T-helper 1 cell treated with Interleukin-12 subunit alpha and Interleukin-12 subunit beta and Interleukin-4 antibody, amounts not matched to agents 30 μg/mL and 1 μg/mL, for 36 hours (primary cell): Measurements from ENCODE around the gene PNPLA1.

Experiments used
- H3K27ac Mint-ChIP-seq: one replicate; pipeline ENCODE4 v1.8.0; 2021; ENCODE audit warnings: mild to moderate bottlenecking, mixed read lengths
- H3K27me3 Mint-ChIP-seq: one replicate; pipeline ENCODE4 v1.8.0; 2021; ENCODE audit warnings: low read depth, mixed read lengths
- H3K36me3 Mint-ChIP-seq: one replicate; pipeline ENCODE4 v1.8.0; 2021; ENCODE audit warnings: low read depth, mixed read lengths
- H3K4me1 Mint-ChIP-seq: one replicate; pipeline ENCODE4 v1.8.0; 2021; ENCODE audit warnings: low read depth, mixed read lengths
- H3K4me3 Mint-ChIP-seq: one replicate; pipeline ENCODE4 v1.8.0; 2021; ENCODE audit warnings: mild to moderate bottlenecking, moderate library complexity, mixed read lengths
- H3K9me3 Mint-ChIP-seq: one replicate; pipeline ENCODE4 v1.8.0; 2021; ENCODE audit warnings: mixed read lengths

PNPLA1 gene

GRCh38 chr6:36241728-36242127 lies 28.1 kb upstream of the PNPLA1 start:
- H3K4me1 Mint-ChIP-seq = peaks cover 12% of the 10 kb centered on the region
- peaks cover 34% of the 10 kb centered on the region for H3K27me3 Mint-ChIP-seq
- H3K9me3 Mint-ChIP-seq = no peaks in the 10 kb centered on the region
- H3K4me3 Mint-ChIP-seq = no peak overlapping the region
- H3K36me3 Mint-ChIP-seq = no peaks in the 10 kb centered on the region
- no peak overlapping the region for H3K27ac Mint-ChIP-seq

DNA sequence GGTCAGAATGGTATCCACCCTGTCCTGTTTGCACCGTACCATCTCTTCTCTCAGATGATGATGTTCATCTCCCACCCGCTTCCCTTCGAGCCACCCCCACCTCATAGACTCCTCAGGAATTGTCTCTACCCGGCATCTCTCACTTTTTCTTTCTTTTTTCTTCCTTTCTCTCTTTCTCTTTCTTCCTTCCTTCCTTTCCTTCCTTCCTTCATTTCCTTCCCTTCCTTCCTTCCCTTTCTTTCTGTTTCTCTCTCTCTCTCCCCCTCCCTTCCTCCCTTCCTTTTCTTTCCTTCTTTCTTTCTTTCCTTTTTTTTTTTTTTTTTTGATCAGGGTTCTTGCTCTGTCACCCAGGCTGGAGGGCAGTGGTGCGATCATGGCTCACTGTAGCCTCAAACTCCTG lies 27.7 kb upstream of the PNPLA1 start:
- Mint-ChIP-seq H3K36me3 (no peaks in the 10 kb centered on the region), H3K4me1 (peaks cover 12% of the 10 kb centered on the region), H3K27ac (no peak overlapping the region), H3K4me3 (no peak overlapping the region), H3K9me3 (no peaks in the 10 kb centered on the region), H3K27me3 (peaks cover 34% of the 10 kb centered on the region)

- H3K9me3 Mint-ChIP-seq = no peaks in the 10 kb centered on the region
- H3K4me1 Mint-ChIP-seq = peaks cover 12% of the 10 kb centered on the region
- no peaks in the 10 kb centered on the region for H3K36me3 Mint-ChIP-seq
- no peak overlapping the region for H3K27ac Mint-ChIP-seq
- H3K27me3 Mint-ChIP-seq = peaks cover 34% of the 10 kb centered on the region
- H3K4me3 Mint-ChIP-seq = no peak overlapping the region
Measured at GRCh38 chr6:36242626-36243025, 27.2 kb upstream of the PNPLA1 start.

- Mint-ChIP-seq H3K9me3 (no peaks in the 10 kb centered on the region), H3K4me3 (no peak overlapping the region), H3K36me3 (no peaks in the 10 kb centered on the region), H3K4me1 (peaks cover 12% of the 10 kb centered on the region), H3K27me3 (peaks cover 34% of the 10 kb centered on the region), H3K27ac (no peak overlapping the region)
Measured at GRCh38 chr6:36243562-36244212, 26.2 kb upstream of the PNPLA1 start.

- no peak overlapping the region for H3K27ac Mint-ChIP-seq
- peaks cover 12% of the 10 kb centered on the region for H3K4me1 Mint-ChIP-seq
- no peaks in the 10 kb centered on the region for H3K9me3 Mint-ChIP-seq
- no peaks in the 10 kb centered on the region for H3K36me3 Mint-ChIP-seq
- peaks cover 34% of the 10 kb centered on the region for H3K27me3 Mint-ChIP-seq
- no peak overlapping the region for H3K4me3 Mint-ChIP-seq
Measured at GRCh38 chr6:36244641-36245280, 25.1 kb upstream of the PNPLA1 start.

DNA sequence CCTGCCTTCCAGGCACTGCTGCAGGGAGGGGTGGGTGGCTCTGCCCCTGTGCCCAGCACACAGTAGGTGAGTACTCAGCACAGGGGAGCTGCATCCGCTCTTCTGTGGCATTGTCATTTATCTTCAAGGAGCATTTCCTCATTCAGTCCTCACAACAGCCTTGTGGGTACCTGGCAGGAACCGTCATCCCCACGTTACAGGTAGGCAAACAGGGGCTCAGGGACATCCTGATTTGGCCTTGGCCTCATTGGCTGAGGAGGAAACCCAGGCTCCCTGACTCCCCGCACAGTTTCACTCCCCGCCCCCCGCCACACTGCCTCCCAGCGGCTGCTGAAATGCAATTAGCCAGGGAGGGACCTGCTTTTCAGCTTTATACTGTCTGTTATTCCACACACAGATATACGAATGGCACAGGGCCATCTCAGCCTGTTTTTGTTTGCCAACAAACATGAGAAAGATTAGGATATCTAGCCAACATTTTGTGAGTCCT lies 24.2 kb upstream of the PNPLA1 start:
- Mint-ChIP-seq H3K27ac (no peak overlapping the region), H3K4me3 (no peak overlapping the region), H3K36me3 (no peaks in the 10 kb centered on the region), H3K27me3 (peaks cover 34% of the 10 kb centered on the region), H3K9me3 (no peaks in the 10 kb centered on the region), H3K4me1 (peaks cover 12% of the 10 kb centered on the region)

GRCh38 chr6:36246506-36247268 lies 23.2 kb upstream of the PNPLA1 start:
- Mint-ChIP-seq H3K4me3 (no peak overlapping the region), H3K27ac (no peak overlapping the region), H3K36me3 (no peaks in the 10 kb centered on the region)

DNA sequence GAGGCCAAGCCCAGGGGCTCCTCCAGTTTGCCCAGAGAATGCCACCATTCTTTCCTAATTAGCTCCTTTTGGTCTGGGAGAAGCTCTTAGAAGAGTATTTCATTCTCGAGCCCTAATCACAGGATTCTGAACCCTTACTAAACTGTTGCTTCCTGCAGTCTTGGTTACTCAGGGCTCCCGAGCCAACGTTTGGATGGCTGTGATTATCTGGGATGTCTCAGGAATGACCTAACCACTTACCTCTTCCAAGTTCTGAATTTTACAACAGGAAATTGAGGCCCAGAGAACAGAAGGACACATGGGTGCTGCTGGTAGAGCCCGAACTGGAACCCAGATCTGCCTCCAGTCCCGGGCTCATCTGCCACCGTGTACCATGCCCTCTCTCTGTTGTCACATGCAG lies 22.2 kb upstream of the PNPLA1 start:
- no peaks in the 10 kb centered on the region for H3K36me3 Mint-ChIP-seq
- no peak overlapping the region for H3K4me3 Mint-ChIP-seq
- peaks cover 26% of the 10 kb centered on the region for H3K27me3 Mint-ChIP-seq
- H3K9me3 Mint-ChIP-seq = no peaks in the 10 kb centered on the region
- H3K27ac Mint-ChIP-seq = no peak overlapping the region
- H3K4me1 Mint-ChIP-seq = peaks cover 3% of the 10 kb centered on the region

More at GRCh38 chr6:36246506-36247268, 23.2 kb upstream of the PNPLA1 start:
- Mint-ChIP-seq H3K9me3 (no peaks in the 10 kb centered on the region), H3K4me1 (peaks cover 10% of the 10 kb centered on the region), H3K27me3 (peaks cover 36% of the 10 kb centered on the region)

- H3K27ac Mint-ChIP-seq = no peak overlapping the region
- H3K4me1 Mint-ChIP-seq = peaks cover 3% of the 10 kb centered on the region
- H3K36me3 Mint-ChIP-seq = no peaks in the 10 kb centered on the region
- peaks cover 14% of the 10 kb centered on the region for H3K27me3 Mint-ChIP-seq
- no peaks in the 10 kb centered on the region for H3K9me3 Mint-ChIP-seq
- H3K4me3 Mint-ChIP-seq = no peak overlapping the region
Measured at GRCh38 chr6:36248980-36249379, 20.9 kb upstream of the PNPLA1 start.

GRCh38 chr6:36249536-36249935 lies 20.3 kb upstream of the PNPLA1 start:
- peaks cover 3% of the 10 kb centered on the region for H3K4me1 Mint-ChIP-seq
- no peak overlapping the region for H3K4me3 Mint-ChIP-seq
- no peak overlapping the region for H3K27ac Mint-ChIP-seq
- no peaks in the 10 kb centered on the region for H3K36me3 Mint-ChIP-seq
- peaks cover 9% of the 10 kb centered on the region for H3K27me3 Mint-ChIP-seq
- no peaks in the 10 kb centered on the region for H3K9me3 Mint-ChIP-seq

DNA sequence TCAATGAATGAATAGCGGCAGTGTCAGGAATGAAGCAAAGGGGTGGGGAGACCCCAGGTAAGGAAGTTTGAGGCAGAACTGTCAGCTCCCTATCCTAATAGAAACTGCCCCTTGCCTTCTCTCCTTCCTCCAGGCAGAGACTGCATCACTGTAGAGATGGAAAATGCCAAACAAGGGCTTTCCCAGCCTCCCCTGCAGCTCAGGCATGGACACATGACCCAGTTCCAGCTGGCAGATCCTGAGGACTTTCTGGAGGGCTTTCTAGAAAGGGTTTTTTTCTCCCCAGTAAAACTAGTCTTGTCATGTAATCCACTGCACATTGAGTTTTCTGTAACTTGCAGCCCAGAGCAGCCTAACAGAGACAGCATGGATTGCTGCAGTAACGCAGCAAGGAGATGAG lies 17.9 kb upstream of the PNPLA1 start:
- Mint-ChIP-seq H3K4me3 (no peak overlapping the region), H3K4me1 (no peaks in the 10 kb centered on the region), H3K9me3 (no peaks in the 10 kb centered on the region), H3K27ac (no peak overlapping the region), H3K36me3 (no peaks in the 10 kb centered on the region), H3K27me3 (peaks cover 15% of the 10 kb centered on the region)

- no peaks in the 10 kb centered on the region for H3K4me1 Mint-ChIP-seq
- no peak overlapping the region for H3K4me3 Mint-ChIP-seq
- peaks cover 47% of the 10 kb centered on the region for H3K27me3 Mint-ChIP-seq
- peaks cover 7% of the 10 kb centered on the region for H3K9me3 Mint-ChIP-seq
- H3K36me3 Mint-ChIP-seq = no peaks in the 10 kb centered on the region
- no peak overlapping the region for H3K27ac Mint-ChIP-seq
Measured at GRCh38 chr6:36263390-36264000, 6.4 kb upstream of the PNPLA1 start.

- H3K4me1 Mint-ChIP-seq = no peaks in the 10 kb centered on the region
- H3K27ac Mint-ChIP-seq = no peak overlapping the region
- H3K36me3 Mint-ChIP-seq = no peaks in the 10 kb centered on the region
- H3K9me3 Mint-ChIP-seq = peaks cover 7% of the 10 kb centered on the region
- no peak overlapping the region for H3K4me3 Mint-ChIP-seq
- peaks cover 37% of the 10 kb centered on the region for H3K27me3 Mint-ChIP-seq
Measured at GRCh38 chr6:36265744-36266143, 4.1 kb upstream of the PNPLA1 start.

DNA sequence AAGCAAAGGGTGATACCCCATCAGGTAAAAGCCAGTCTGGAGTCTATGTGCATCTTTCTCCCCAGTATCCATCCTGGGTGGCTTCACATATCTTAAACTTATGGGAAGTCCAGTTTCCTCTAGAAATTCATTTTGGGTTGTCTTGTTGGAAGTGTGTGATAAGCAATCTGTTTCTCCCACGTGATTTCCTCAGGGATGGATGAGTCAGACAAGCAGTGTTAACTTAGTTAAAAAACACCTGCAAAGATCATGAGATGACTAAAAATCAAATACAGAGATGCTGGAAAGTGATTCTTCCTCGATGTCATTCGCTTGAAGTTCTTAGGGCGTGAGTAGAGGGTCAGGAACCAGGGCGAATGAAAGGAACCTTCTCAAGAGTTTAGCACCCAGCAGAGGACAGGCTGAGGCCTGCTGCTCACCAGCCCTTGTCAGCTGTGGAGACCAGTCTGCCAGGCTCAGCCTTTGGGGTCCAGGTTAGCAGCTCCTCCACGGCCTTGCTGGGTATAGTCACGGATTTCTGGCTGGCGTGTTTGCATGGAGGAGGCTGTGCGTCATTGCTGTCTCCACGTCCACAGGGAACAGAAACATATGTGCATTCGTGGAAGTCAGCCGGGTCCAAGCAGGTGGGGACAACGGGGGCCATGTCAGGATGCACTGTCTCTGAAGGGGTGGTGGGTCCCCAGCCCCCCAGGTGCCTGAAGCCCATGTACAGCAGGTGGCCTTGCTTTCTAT lies 2.8 kb upstream of the PNPLA1 start:
- Mint-ChIP-seq H3K4me3 (no peak overlapping the region), H3K27ac (no peak overlapping the region), H3K4me1 (no peaks in the 10 kb centered on the region), H3K36me3 (no peaks in the 10 kb centered on the region), H3K27me3 (peaks cover 34% of the 10 kb centered on the region), H3K9me3 (peaks cover 7% of the 10 kb centered on the region)
